IMR-90 (cell line): ENCODE measurements around the gene LRRTM4.

Experiments used
- CEBPB ChIP-seq: IDR thresholded peaks from 2 replicates; pipeline ENCODE4 v1.6.1; 2012; ENCODE audit warnings: low read depth, low read length, improper control_type of control experiment
- ELK1 ChIP-seq: fragments of 150-350 bp; IDR thresholded peaks from 2 replicates; pipeline ENCODE4 v1.6.1; 2016; ENCODE audit warnings: low read depth, mild to moderate bottlenecking, low read length, moderate library complexity, borderline replicate concordance
- POLR2A ChIP-seq: IDR thresholded peaks from 2 replicates; pipeline ENCODE4 v1.6.1; 2012; ENCODE audit warnings: mild to moderate bottlenecking, low read depth, low read length
- RAD21 ChIP-seq: IDR thresholded peaks from 2 replicates; pipeline ENCODE4 v1.6.1; 2012; ENCODE audit warnings: low read length, improper control_type of control experiment
- RCOR1 ChIP-seq: IDR thresholded peaks from 2 replicates; pipeline ENCODE4 v1.6.1; 2012; ENCODE audit warnings: mild to moderate bottlenecking, low read length, improper control_type of control experiment; ENCODE audit not compliant: insufficient replicate concordance
- RFX5 ChIP-seq: IDR thresholded peaks from 2 replicates; pipeline ENCODE4 v1.8.0; 2012; ENCODE audit warnings: low read depth, mild to moderate bottlenecking, low read length, moderate library complexity
- SMC3 ChIP-seq: fragments of 150-350 bp; IDR thresholded peaks from 2 replicates; pipeline ENCODE4 v1.6.1; 2016; ENCODE audit warnings: low read depth, mild to moderate bottlenecking, antibody characterized with exemption, low read length, moderate library complexity
- TF ChIP-seq, protein P1 (sequence below): conservative IDR thresholded peaks from 2 replicates; pipeline ENCODE4 v1.5.1; 2012; ENCODE audit warnings: mild to moderate bottlenecking, low read depth, low read length, improper control_type of control experiment
- TF ChIP-seq, protein P2 (sequence below): fragments of 150-350 bp; IDR thresholded peaks from 2 replicates; pipeline ENCODE4 v1.6.1; 2017; ENCODE audit warnings: mild to moderate bottlenecking, antibody characterized with exemption, low read length, low read depth

GRCh38 chr2:77336013-77336412 is 186.2 kb downstream of the LRRTM4 start:
- TF ChIP-seq RAD21 (no peak), RCOR1 (no peak), SMC3 (no peak), RFX5 (no peak), POLR2A (no peak), ELK1 (no peak), CEBPB (no peak)
- TF ChIP-seq, protein P1, sequence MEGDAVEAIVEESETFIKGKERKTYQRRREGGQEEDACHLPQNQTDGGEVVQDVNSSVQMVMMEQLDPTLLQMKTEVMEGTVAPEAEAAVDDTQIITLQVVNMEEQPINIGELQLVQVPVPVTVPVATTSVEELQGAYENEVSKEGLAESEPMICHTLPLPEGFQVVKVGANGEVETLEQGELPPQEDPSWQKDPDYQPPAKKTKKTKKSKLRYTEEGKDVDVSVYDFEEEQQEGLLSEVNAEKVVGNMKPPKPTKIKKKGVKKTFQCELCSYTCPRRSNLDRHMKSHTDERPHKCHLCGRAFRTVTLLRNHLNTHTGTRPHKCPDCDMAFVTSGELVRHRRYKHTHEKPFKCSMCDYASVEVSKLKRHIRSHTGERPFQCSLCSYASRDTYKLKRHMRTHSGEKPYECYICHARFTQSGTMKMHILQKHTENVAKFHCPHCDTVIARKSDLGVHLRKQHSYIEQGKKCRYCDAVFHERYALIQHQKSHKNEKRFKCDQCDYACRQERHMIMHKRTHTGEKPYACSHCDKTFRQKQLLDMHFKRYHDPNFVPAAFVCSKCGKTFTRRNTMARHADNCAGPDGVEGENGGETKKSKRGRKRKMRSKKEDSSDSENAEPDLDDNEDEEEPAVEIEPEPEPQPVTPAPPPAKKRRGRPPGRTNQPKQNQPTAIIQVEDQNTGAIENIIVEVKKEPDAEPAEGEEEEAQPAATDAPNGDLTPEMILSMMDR, result no peak
- TF ChIP-seq, protein P2, sequence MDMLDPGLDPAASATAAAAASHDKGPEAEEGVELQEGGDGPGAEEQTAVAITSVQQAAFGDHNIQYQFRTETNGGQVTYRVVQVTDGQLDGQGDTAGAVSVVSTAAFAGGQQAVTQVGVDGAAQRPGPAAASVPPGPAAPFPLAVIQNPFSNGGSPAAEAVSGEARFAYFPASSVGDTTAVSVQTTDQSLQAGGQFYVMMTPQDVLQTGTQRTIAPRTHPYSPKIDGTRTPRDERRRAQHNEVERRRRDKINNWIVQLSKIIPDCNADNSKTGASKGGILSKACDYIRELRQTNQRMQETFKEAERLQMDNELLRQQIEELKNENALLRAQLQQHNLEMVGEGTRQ, result no peak
